SU-DHL-6 (cell line): Measurements from ENCODE around the gene NTSR1.

Source experiments
- H2AFZ ChIP-seq: fragments of 200-600 bp; sonication (generic); 2 replicates; pipeline ENCODE4 v1.6.1; 2014; ENCODE audit warnings: low read depth, mild to moderate bottlenecking, moderate library complexity, mixed read lengths, antibody characterized with exemption, low read length; ENCODE audit not compliant: severe bottlenecking
- H3F3A ChIP-seq: fragments of 200-600 bp; shearing (Covaris generic); 2 replicates; pipeline ENCODE4 v1.6.0; 2016; ENCODE audit warnings: antibody characterized with exemption, mild to moderate bottlenecking; ENCODE audit not compliant: insufficient read depth
- H3K27ac ChIP-seq: fragments of 200-600 bp; sonication (generic); 2 replicates; pipeline ENCODE4 v1.5.1; 2016; ENCODE audit warnings: low read depth, mild to moderate bottlenecking, low read length, moderate library complexity, mixed read lengths
- H3K27me3 ChIP-seq: fragments of 200-600 bp; sonication (generic), shearing (Covaris generic); 2 replicates; pipeline ENCODE4 v1.6.0; 2014; ENCODE audit warnings: mild to moderate bottlenecking, low read length
- H3K36me3 ChIP-seq: fragments of 200-600 bp; sonication (generic); 2 replicates; pipeline ENCODE4 v1.6.1; 2014; ENCODE audit warnings: mild to moderate bottlenecking, low read length, mixed read lengths
- H3K4me2 ChIP-seq: fragments of 300-600, 200-600 bp; shearing (Covaris generic), sonication (generic); 2 replicates; pipeline ENCODE4 v1.6.0; 2014; ENCODE audit warnings: low read length, low read depth, mild to moderate bottlenecking; ENCODE audit not compliant: poor library complexity, severe bottlenecking
- H3K4me3 ChIP-seq: fragments of 200-600 bp; sonication (generic); 2 replicates; pipeline ENCODE4 v1.5.1; 2014; ENCODE audit warnings: antibody characterized with exemption, low read length, mild to moderate bottlenecking, mixed read lengths; ENCODE audit not compliant: insufficient read depth, poor library complexity, severe bottlenecking
- H3K79me2 ChIP-seq: fragments of 200-600 bp; sonication (generic); 2 replicates; pipeline ENCODE4 v1.6.1; 2014; ENCODE audit warnings: mild to moderate bottlenecking, low read length, moderate library complexity; ENCODE audit not compliant: insufficient read depth
- H3K9ac ChIP-seq: fragments of 200-600 bp; sonication (generic); 2 replicates; pipeline ENCODE4 v1.7.0; 2014; ENCODE audit warnings: mild to moderate bottlenecking, low read length
- H3K9me2 ChIP-seq: fragments of 200-600 bp; sonication (generic); replicated peaks from 2 replicates; pipeline ENCODE4 v1.6.1; 2014; ENCODE audit warnings: low read length; ENCODE audit not compliant: insufficient read depth
- H3K9me3 ChIP-seq: fragments of 200-600 bp; sonication (generic); 2 replicates; pipeline ENCODE4 v1.6.1; 2014; ENCODE audit warnings: low read length, mixed read lengths; ENCODE audit not compliant: insufficient read depth
- H4K20me1 ChIP-seq: fragments of 200-600 bp; sonication (generic); 2 replicates; pipeline ENCODE4 v1.6.1; 2014; ENCODE audit warnings: low read depth, mild to moderate bottlenecking, antibody characterized with exemption, low read length, moderate library complexity, mixed read lengths
- CTCF ChIP-seq: fragments of 200-600 bp; sonication (generic); IDR thresholded peaks from one replicate; pipeline ENCODE4 v1.5.1; 2017; ENCODE audit warnings: antibody characterized with exemption, mild to moderate bottlenecking, low read length, moderate library complexity; ENCODE audit not compliant: insufficient read depth, poor library complexity, severe bottlenecking
- EZH2phosphoT487 ChIP-seq: fragments of 200-600 bp; sonication (generic), shearing (Covaris generic); conservative IDR thresholded peaks from 2 replicates; pipeline ENCODE4 v1.6.1; 2018; ENCODE audit warnings: mild to moderate bottlenecking, antibody characterized with exemption, low read length, moderate library complexity, mixed read lengths

The NTSR1 gene

GRCh38 chr20:62762801-62763368 is 54.2 kb downstream of the NTSR1 start:
- no peak overlapping the region for H3K9ac ChIP-seq
- no peaks in the 10 kb centered on the region for H3K27me3 ChIP-seq
- no peaks in the 10 kb centered on the region for H3K79me2 ChIP-seq
- no peaks in the 10 kb centered on the region for H3K36me3 ChIP-seq
- no peak overlapping the region for H3K27ac ChIP-seq
- H3F3A ChIP-seq = no peaks in the 10 kb centered on the region
- no peak overlapping the region for H3K4me3 ChIP-seq
- H4K20me1 ChIP-seq = no peaks in the 10 kb centered on the region
- no peak overlapping the region for H3K4me2 ChIP-seq
- no peaks in the 10 kb centered on the region for H3K9me3 ChIP-seq
- H2AFZ ChIP-seq = no peak overlapping the region
- TF ChIP-seq EZH2phosphoT487 = no peak
- no peaks in the 10 kb centered on the region for H3K9me2 ChIP-seq

- Histone ChIP-seq H3K9ac (no peak overlapping the region), H3K4me2 (no peak overlapping the region), H3K9me3 (no peaks in the 10 kb centered on the region), H4K20me1 (no peaks in the 10 kb centered on the region), H3K79me2 (no peaks in the 10 kb centered on the region), H3K4me3 (no peak overlapping the region), H3K27ac (no peak overlapping the region), H3K36me3 (no peaks in the 10 kb centered on the region), H3K27me3 (no peaks in the 10 kb centered on the region), H3F3A (no peaks in the 10 kb centered on the region), H3K9me2 (no peaks in the 10 kb centered on the region), H2AFZ (no peak overlapping the region)
- TF ChIP-seq EZH2phosphoT487 (no peak), CTCF (no peak)
Observed at GRCh38 chr20:62763404-62763803, 54.8 kb downstream of the NTSR1 start.

DNA sequence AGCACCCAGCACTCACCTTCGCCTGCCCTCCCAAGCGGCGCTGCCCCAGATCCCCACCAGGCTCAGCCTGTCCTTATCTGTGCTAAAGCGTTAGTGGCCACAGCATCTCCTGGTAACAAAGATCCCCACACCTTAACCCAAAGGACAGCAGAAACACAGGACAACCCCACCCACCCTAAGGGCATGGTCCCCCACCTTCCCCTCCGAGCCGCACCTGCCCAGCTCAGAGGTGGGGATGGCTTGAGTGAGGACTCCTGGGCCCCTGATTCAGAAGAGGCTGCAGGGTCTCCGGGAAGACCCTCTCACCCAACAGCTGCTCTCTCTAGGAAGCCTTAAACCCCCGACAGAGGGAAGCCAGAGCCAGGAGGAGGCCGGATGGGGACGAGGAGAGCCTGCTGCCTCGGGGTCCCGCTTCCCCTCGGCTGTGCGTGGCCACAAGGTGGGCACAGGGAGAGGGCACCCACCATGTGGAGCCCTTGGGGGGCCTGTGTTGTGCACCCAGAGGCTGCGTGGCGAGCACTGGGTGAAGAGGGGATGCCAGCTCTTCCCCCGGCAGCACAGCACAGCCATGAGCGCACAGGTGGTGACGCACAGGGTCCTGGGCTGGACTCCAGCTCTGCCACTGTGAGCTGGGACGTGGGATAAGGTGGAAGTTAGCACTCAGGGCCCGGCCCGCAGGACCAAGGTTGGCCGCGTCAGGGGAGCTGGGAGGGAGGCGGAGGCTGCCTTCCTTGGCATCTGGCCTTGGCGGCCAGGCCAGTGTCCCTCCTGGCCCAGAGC is 55.7 kb downstream of the NTSR1 start:
- no peak overlapping the region for H3K4me3 ChIP-seq
- H3K9ac ChIP-seq = no peak overlapping the region
- H3F3A ChIP-seq = no peaks in the 10 kb centered on the region
- H3K36me3 ChIP-seq = no peaks in the 10 kb centered on the region
- H3K9me3 ChIP-seq = no peaks in the 10 kb centered on the region
- no peaks in the 10 kb centered on the region for H4K20me1 ChIP-seq
- H3K9me2 ChIP-seq = no peaks in the 10 kb centered on the region
- no peaks in the 10 kb centered on the region for H3K27me3 ChIP-seq
- H3K79me2 ChIP-seq = no peaks in the 10 kb centered on the region
- no peak overlapping the region for H2AFZ ChIP-seq
- H3K27ac ChIP-seq = no peak overlapping the region
- no peak overlapping the region for H3K4me2 ChIP-seq
- no peak for TF ChIP-seq CTCF
- no peak for TF ChIP-seq EZH2phosphoT487

DNA sequence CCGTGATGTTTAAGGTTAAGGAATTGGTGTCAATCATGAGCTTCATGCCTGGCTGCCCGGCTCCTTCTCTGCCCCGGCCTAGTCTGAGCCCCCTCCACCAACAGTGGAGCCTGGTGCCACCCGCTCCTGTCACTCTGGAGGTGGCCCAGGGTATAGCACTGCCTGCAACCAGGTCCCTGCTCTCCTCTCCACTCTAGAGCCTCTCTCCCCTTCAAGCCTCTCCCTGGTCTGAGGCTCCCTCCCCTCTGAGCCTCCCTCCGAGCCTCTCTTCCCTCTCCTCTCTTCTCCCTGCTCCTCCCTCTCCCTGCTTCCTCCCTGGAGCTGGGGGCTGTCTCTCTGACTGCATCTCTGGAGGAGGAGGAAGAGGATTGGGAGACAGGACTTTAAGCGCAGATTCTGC is 56.4 kb downstream of the NTSR1 start:
- no peak overlapping the region for H3K9ac ChIP-seq
- H3K4me2 ChIP-seq = no peak overlapping the region
- H3K4me3 ChIP-seq = no peak overlapping the region
- H4K20me1 ChIP-seq = no peaks in the 10 kb centered on the region
- TF ChIP-seq CTCF (no peak), EZH2phosphoT487 (no peak)
- no peaks in the 10 kb centered on the region for H3K36me3 ChIP-seq
- H3K9me3 ChIP-seq = no peaks in the 10 kb centered on the region
- no peaks in the 10 kb centered on the region for H3F3A ChIP-seq
- no peaks in the 10 kb centered on the region for H3K27me3 ChIP-seq
- H3K27ac ChIP-seq = no peak overlapping the region
- H3K79me2 ChIP-seq = no peaks in the 10 kb centered on the region
- H3K9me2 ChIP-seq = no peaks in the 10 kb centered on the region
- H2AFZ ChIP-seq = no peak overlapping the region
